ENCODE measurements around the gene FAM89B. TPM values are rescaled to one million over a fixed set of nuclear protein-coding genes. Genes with fewer than 3 reads are reported as not detected.

Gene FAM89B
- total RNA-seq, 1 donor from 2014 or later = 44.1 TPM

DNA sequence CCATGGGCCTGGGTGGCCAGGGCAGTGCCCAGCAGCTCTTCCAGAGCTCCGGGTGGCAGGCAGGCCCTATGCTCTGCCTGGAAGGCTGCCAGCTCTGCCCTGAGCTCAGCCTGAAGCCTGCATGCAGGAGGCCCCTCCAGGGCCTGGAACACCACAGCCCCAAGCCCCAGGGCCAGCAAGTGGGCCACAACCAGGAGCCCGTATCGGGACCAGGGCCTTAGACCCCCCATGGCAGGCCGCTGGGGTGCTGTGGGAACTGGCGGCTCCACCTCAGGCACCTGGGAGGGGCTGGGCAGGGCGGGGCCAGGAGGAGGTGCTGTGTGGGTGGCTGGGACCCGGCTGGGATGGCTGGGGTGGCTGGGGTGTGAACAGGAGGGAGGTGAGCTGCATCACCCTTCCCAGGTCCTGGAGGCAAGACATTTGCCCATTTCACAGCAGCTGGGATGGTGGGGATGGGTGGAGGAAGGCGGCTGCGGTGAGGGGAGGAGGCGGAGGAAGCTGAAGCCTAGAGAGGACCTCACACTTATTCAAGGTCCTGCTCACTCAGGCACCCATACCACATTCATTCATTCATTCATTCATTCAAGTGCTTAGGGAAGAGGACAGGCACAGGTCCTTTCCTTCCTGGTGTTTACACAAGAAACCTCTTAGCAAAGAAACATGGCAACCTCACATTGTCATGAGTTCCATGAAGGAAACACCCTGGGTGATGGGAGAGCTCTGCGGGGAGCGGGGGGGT lies 23.4 kb downstream of the FAM89B start, which contains the start of gene KCNK7:
KCNK7 (minus strand) TSS at position 258 of the 739 bp plus-strand sequence; CDS start at position 230, 28 bp downstream.
- ATAC-seq = no peak
- intact Hi-C loops (cut with DNase I) = loop anchor here (10.0 kb wide), 2 partner anchors 51 to 221 kb away; no protein-coding TSS in a partner anchor

DNA sequence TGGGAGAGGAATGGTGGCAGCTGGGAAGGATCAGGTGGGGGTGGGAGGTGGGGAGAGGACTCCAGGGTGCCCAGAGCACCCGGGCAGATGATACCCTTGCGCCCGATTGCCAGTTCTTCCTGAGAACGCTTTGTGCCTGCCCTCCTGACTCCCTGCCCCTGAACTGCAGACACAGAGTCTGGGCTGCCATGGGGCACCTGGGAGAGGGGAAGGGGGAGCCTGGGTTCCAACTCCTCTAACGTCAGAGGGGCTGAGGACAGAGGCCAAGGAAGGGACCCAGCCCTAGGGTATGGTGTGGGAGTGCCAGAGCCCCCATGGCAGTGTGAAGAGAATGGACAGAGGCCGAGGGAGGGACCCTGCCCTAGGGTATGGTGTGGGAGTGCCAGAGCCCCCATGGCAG lies 24.2 kb downstream of the FAM89B start:
- DNase-seq (ENCODE audit: low spot score) (no peak), ATAC-seq (no peak)
- intact Hi-C loops (cut with DNase I) = loop anchor here (10.0 kb wide), 2 partner anchors 52 to 222 kb away; no protein-coding TSS in a partner anchor

More for the DNA sequence above, 23.4 kb downstream of the FAM89B start, which contains the start of gene KCNK7:
- no peak for DNase-seq (ENCODE audit: low spot score)

DNA sequence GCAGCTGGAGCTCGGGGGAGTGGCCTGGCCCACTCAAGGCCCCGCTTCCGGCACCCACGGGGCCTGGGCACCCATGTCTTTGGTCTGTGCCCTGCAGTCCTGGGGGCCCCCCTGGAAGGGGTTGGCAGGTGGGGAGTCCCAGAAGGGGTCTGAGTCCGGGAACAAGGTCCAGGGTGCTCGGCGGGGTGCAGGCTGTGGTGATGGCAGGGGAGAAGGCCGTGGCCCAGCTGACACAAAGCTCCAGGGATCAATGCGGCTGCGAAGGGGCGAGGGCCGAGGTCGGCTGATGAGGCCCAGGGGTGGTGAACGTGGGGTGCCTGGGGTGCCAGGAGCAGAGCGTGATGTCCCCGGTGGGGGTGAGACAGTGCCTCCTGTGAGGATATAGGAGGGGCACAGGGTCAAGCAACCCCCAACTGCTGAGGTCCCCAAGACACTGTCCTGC lies 25.9 kb downstream of the FAM89B start:
- ATAC-seq (no peak), DNase-seq (ENCODE audit: low spot score) (no peak)
- intact Hi-C loops (cut with DNase I) = loop anchor here (10.0 kb wide), 2 partner anchors 53 to 223 kb away; no protein-coding TSS in a partner anchor

GRCh38 chr11:65599216-65599954 lies 27.0 kb downstream of the FAM89B start:
- no peak for ATAC-seq
- intact Hi-C loops (cut with DNase I) = loop anchor here (10.0 kb wide), 2 partner anchors 55 to 225 kb away; no protein-coding TSS in a partner anchor

GRCh38 chr11:65599955-65600246 lies 27.6 kb downstream of the FAM89B start:
- intact Hi-C loops (cut with DNase I) = loop anchor here (10.0 kb wide), 2 partner anchors 55 to 225 kb away; no protein-coding TSS in a partner anchor
- ATAC-seq = no peak
- DNase-seq (ENCODE audit: low spot score) = no peak

More at GRCh38 chr11:65599216-65599954, 27.0 kb downstream of the FAM89B start:
- DNase-seq (ENCODE audit: low spot score) = no peak

DNA sequence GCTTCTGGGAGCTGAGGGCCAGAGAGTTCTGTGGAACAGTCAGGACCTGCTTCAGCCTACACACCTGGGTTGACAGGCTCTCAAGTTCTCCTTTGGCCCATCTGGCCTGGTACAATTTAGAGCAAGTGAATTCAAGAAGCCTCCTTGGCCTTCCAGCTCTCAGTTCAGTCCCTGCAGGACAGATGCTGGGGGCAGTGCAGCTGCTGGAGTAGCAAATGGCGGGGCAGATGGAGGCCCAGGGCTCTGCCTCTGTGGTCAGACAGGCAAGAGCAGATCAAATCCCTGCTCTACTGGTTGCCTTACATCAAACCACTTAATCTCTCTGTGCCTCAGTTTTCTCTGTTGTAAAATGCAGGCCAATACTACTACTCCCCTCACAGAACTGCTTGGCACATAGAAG lies 31.9 kb downstream of the FAM89B start:
- intact Hi-C loops (cut with DNase I) = no loop called here
- ATAC-seq (no peak), DNase-seq (ENCODE audit: low spot score) (no peak)

DNA sequence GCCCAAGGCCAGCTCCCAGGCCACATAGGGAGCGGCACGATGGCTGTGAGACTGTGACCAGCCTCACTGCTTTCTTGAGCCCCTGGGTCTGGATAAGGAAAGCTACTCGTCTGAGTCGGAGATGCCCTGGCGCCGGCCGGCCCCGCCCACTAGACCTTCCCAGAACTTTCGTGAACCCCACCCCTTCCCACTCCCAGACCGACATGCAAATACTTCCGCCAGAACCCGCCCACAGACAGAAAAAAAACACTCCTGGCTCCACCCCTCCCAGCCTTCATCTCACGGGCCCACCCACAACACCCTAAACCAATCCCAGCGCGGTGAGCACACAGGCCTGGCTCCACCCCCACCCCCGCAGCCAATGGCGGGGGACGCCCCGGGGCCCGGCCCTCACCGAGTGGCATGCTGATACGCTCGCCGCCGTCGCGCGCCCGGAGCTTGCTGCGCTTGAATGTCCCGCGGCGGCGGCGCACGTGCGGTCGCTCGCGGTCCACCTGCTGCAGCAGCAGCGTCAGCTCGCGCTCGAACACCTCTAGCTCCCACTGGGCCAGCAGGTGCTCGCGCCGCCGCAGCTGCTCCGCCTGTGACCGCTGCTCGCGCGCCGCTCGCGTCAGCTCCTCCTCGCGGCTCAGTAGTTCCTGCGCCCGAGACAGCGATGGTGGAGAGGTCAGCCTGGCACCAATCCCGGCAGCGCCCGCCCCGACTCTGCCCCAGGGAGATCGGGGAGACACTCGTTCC lies 34.7 kb downstream of the FAM89B start:
- DNase-seq (ENCODE audit: low spot score) = peak; percentile 95
- intact Hi-C loops (cut with DNase I) = loop anchor here (5.0 kb wide), 1 partner anchor 35 kb away; the partner anchor contains the start of genes FAM89B and ZNRD2
- peak; percentile 96 for ATAC-seq

DNA sequence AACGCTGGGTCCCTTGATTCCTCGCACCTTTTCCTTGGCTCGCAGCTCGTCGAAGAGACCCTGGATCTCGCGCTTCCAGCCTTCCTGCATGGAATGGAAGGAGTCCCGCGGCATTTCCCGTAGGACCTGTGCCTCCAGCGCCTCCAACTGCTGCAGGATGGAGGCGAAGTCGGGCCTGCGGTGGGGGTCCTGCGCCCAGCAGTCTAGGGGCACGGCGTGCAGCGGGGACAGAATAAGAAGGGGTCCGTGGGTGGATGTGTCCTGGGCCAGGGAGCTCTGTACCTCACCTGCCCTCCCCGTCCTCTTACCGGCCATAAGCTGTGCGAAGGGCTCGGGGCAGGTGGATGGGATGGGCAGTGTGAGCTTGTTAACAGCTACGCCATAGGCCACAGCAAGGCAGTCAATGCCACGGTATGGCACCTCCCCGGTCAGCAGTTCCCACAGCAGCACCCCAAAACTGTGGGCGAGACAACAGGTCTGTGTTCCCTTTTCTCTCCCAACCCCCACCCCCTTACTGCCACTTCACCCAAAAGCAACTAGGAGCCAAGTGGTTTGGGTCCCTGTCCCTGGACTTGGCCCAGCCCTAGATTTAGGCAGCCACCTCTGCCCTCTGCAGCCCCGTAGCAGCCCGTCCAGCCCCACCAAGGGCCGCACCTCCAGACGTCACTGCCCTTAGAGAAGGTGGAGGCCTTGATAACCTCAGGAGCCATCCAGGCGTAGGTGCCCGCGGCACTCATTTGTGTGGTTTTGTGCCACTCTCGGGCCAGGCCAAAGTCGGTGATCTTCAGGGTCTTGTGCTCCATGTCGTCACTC lies 35.5 kb downstream of the FAM89B start:
- DNase-seq (ENCODE audit: low spot score) (no peak), ATAC-seq (no peak)
- intact Hi-C loops (cut with DNase I) = loop anchor here (5.0 kb wide), 1 partner anchor 36 kb away; the partner anchor contains the start of genes FAM89B and ZNRD2

GRCh38 chr11:65609229-65609628 lies 36.9 kb downstream of the FAM89B start:
- ATAC-seq = no peak
- DNase-seq (ENCODE audit: low spot score) = no peak
- intact Hi-C loops (cut with DNase I) = loop anchor here (5.0 kb wide), 1 partner anchor 37 kb away; the partner anchor contains the start of genes FAM89B and ZNRD2

- DNase-seq (ENCODE audit: low spot score) (no peak), ATAC-seq (no peak)
- intact Hi-C loops (cut with DNase I) = loop anchor here (5.0 kb wide), 1 partner anchor 37 kb away; the partner anchor contains the start of genes FAM89B and ZNRD2
These were observed 37.3 kb downstream of the FAM89B start for GRCh38 chr11:65609665-65610064.

- ATAC-seq (no peak), DNase-seq (ENCODE audit: low spot score) (no peak)
- intact Hi-C loops (cut with DNase I) = no loop called here
These were observed 38.1 kb downstream of the FAM89B start for GRCh38 chr11:65610404-65610803.

DNA sequence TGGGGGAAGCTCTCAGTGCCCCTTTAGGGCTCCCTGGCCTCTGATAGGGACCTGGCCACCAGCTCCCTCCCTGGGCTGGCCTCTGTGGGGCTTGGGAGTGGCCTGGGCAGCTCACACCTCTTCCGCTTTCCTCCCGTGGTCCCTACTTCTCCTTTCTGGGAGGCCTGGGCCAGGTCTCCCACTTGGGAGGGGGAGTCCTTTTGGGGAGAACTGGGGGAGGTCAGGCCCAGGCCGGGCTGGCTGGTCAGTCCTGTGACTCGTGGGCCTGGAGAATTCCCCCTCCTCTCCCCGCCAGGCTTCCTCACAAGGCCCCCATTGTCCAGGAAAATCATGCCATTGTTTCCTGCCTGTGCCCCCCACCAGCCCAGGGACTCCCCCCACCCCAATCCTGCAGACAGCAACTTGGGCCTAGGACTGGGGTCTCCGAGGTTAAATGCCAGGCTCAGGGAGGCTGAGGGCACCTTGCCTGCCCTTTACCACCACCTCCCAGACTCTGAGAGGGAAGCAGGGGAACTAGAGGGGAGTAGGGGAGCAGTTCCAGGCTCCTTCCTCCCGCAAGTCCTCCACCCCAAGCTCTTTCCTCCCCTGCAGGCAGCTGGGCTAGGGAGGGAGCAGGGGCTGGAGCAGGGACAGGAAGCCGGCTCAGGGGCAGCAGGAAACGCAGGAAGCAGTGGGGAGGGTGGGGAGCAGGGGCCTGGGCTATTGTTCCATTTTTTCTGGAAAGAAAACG lies 38.9 kb downstream of the FAM89B start:
- DNase-seq (ENCODE audit: low spot score) = no peak
- intact Hi-C loops (cut with DNase I) = no loop called here

DNA sequence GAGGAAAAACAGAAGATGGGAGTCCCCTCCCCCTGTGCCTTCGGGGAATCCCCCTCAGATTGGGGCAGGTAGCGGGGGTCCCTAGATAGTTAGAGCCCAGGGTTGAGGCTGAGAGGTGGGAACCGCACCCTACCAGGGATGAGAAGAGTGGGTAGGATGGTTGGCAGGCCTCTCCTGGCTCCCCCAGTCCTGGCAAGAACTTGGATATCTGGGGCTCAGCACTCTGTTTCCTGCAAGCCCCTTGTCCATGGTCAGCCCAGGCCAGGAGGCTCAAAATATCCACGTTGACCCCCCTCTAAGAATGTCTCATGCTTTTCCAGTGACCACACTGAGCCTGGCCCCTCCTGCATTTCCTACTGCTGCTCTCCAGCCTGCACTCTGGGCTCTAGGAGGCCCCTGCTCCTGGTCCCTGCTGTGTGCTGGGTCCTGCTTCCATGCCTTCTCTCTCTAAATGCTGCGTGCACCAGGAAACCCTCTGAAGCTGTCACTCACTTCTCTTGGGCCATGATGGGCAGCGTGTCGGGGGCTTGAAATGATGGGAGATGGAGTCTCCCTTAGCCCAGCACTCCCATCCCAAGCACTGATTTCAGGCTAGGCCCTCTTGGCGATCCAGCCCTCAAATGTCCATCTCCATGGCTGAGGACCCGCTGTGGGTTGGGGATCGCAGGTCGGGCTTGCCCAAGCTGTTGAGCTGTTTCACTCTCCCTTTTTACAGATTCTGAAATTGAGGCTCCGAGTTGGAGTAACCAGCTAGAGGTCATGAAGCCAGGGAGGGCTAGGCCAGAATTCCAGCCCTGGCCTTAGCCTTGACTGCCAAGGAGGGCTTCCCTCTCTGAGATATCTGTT lies 39.6 kb downstream of the FAM89B start:
- intact Hi-C loops (cut with DNase I) = no loop called here
- DNase-seq (ENCODE audit: low spot score) (no peak), ATAC-seq (no peak)

More for the DNA sequence above, 38.9 kb downstream of the FAM89B start:
- no peak for ATAC-seq

GRCh38 chr11:65612691-65613090 lies 40.4 kb downstream of the FAM89B start:
- ATAC-seq = no peak
- intact Hi-C loops (cut with DNase I) = no loop called here
- DNase-seq (ENCODE audit: low spot score) = no peak

DNA sequence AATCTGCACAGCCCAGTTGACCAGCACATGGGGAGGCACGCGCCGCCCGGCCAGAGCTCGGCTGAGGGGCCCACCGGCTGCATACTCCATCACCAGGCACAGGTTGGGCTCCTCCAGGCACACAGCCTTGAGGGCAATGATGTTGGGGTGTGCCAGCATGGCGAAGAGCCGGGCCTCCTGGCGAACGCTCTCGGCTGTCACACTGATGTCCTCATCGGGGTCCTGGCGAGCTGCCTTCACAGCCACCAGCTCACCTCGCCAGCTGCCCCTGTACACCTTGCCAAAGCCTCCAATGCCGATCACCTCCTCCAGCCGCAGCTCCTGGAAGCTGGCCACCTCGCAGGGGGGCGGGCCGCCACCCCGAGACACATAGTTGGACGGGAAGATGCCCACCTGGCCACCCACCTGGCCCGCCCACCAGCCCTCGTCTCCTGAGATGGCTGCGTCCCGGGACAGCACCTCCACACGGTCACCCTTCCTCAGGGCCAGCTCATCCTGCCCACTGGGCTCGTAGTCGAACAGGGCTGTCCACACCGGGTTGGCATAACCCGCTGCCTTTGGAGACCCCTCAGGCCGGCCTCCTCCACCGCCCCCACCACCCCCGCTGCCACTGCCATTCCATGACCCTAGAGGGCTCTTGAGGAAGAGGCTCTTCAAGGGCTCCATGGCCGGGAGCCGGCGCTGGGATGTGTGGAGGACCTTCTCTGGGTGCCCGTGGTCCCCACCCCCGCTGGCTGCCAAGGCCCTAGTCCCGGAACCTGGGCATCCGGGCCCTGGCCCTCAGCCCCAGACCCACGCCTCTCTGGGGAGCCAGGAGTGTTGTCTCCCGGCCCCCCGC lies 41.0 kb downstream of the FAM89B start:
- no peak for ATAC-seq
- DNase-seq (ENCODE audit: low spot score) = peak; percentile 78
- intact Hi-C loops (cut with DNase I) = no loop called here
